ENCODE data around the gene C5AR2. TPM values are rescaled to one million over a fixed set of nuclear protein-coding genes. Genes with fewer than 3 reads are reported as not detected.

C5AR2 gene
- total and polyA plus RNA-seq, 2 donors (not counting 1 experiment from before 2014, with no cell fraction given) = 0.25 to 1.2 TPM

DNA sequence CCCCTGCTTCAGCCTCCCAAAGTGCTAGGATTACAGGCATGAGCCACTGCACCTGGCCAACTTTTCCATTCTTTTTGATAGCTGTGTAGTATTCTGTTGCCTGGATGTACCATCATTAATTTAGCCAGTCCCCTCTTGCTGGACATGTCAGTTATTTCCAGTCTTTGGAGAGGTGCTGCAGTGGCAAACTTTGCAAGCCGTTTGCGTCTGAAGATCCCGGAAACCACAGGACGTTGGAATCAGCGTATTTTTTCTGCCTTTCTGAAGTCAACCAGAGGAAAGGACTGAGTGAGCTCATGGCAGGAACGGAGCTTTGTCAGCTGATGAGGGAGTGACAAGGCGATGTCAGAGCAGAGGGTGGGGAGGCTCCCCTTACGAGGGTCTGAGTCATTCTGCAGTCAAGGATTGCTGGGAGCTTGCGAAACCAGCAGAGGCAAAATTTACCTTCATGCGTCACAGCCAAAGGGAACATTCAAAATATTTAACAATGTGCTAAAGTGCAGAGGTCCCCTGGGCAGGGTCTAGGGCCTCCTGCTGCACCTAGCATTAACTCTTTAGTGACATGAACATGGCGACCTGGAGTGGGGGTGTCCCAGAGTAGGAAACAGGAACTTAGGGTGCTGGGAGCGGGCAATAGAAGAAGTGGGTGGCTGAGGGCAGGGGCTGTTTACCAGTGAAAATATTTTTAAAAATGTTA, 16.7 kb upstream of the C5AR2 start:
- Histone ChIP-seq H3K9me3 (ENCODE audit: control extremely low read depth in 1 of 3, control insufficient read depth in 2 of 3, insufficient read depth in 1 of 3, low read length in 2 of 3) (peaks cover 0 to 16% (median 0%) of the 10 kb centered on the region in 3 donors), H3K36me3 (replicated peaks in 1 of 2; ENCODE audit: control extremely low read depth in 1 of 2, control insufficient read depth in 1 of 2, extremely low read depth in 1 of 2, insufficient read depth in 2 of 2, low read length in 1 of 2) (no peaks in the 10 kb centered on the region), H3K27ac (ENCODE audit: low read length in 2 of 2) (no peak overlapping the region), H4K20me1 (ENCODE audit: control insufficient read depth, insufficient read depth, low read length, poor library complexity, severe bottlenecking) (no peaks in the 10 kb centered on the region), H3K4me1 (ENCODE audit: control insufficient read depth in 2 of 2, insufficient read depth in 2 of 2, low read length in 2 of 2) (no peaks in the 10 kb centered on the region), H3K4me2 (replicated peaks; ENCODE audit: low read depth, low read length, poor library complexity, severe bottlenecking) (no peak overlapping the region), H3K4me3 (ENCODE audit: control extremely low read depth in 1 of 5, extremely low read depth in 1 of 5, insufficient read depth in 1 of 5, low read depth in 2 of 5, low read length in 4 of 5) (peak overlapping the region in 1 of 5 experiments; percentile 36), H3K9ac (ENCODE audit: low read length) (no peak overlapping the region), H3K79me2 (ENCODE audit: control insufficient read depth, insufficient read depth, low read length) (no peaks in the 10 kb centered on the region), H3K27me3 (replicated peaks in 1 of 4; ENCODE audit: control extremely low read depth in 1 of 4, control insufficient read depth in 3 of 4, insufficient read depth in 4 of 4, low read length in 3 of 4) (peaks cover 0 to 18% (median 1%) of the 10 kb centered on the region in 4 experiments), H2AFZ (ENCODE audit: insufficient read depth, low read depth, low read length, poor library complexity, severe bottlenecking) (no peak overlapping the region)
- ChIA-PET CTCF (interaction anchor here (0.8 kb wide), 1 partner anchor 20 kb away, joined by 3 read pairs; no protein-coding TSS in a partner anchor), POLR2A (interaction anchor here (0.6 kb wide), 1 partner anchor 501 kb away, joined by 3 read pairs; no protein-coding TSS in a partner anchor)
- DNase-seq = no peak
- H3K9me3 Mint-ChIP-seq (ENCODE audit: insufficient read depth) = no peaks in the 10 kb centered on the region
- no peak overlapping the region for H3K4me3 Mint-ChIP-seq
- no peak overlapping the region for H3K27ac Mint-ChIP-seq
- intact Hi-C loops (cut with micrococcal nuclease) = no loop called here
- no peak for TF ChIP-seq EZH2 (IDR thresholded peaks at IDR 0.05; ENCODE audit: borderline replicate concordance, insufficient read depth, low read depth, low read length, poor library complexity, severe bottlenecking)
- H3K27me3 Mint-ChIP-seq = peaks cover 18% of the 10 kb centered on the region
- WGBS (ENCODE audit: insufficient coverage) = 45% methylated on average over 11 of the region's 12 CpGs
- H3K4me1 Mint-ChIP-seq = no peaks in the 10 kb centered on the region
- no peak for ATAC-seq (ENCODE audit: low read depth)

- ChIA-PET CTCF (interaction anchor here (0.7 kb wide), 1 partner anchor 312 kb away, joined by 3 read pairs; no protein-coding TSS in a partner anchor), POLR2A (no interaction called here)
- no peaks in the 10 kb centered on the region for H3K9me3 Mint-ChIP-seq (ENCODE audit: insufficient read depth)
- no peak overlapping the region for H3K27ac ChIP-seq (ENCODE audit: low read length in 2 of 2)
- H3K4me3 Mint-ChIP-seq = no peak overlapping the region
- no peak overlapping the region for H2AFZ ChIP-seq (ENCODE audit: insufficient read depth, low read depth, low read length, poor library complexity, severe bottlenecking)
- no peak for DNase-seq
- H3K9me3 ChIP-seq (ENCODE audit: control extremely low read depth in 1 of 3, control insufficient read depth in 2 of 3, insufficient read depth in 1 of 3, low read length in 2 of 3) = peaks cover 0 to 19% (median 0%) of the 10 kb centered on the region in 3 donors
- peaks cover 0 to 18% (median 1%) of the 10 kb centered on the region in 4 experiments for H3K27me3 ChIP-seq (replicated peaks in 1 of 4; ENCODE audit: control extremely low read depth in 1 of 4, control insufficient read depth in 3 of 4, insufficient read depth in 4 of 4, low read length in 3 of 4)
- 78% methylated on average over 3 of the region's 4 CpGs for WGBS (ENCODE audit: insufficient coverage)
- no peak for ATAC-seq (ENCODE audit: low read depth)
- H3K27me3 Mint-ChIP-seq = peaks cover 10% of the 10 kb centered on the region
- H3K9ac ChIP-seq (ENCODE audit: low read length) = no peak overlapping the region
- no peaks in the 10 kb centered on the region for H4K20me1 ChIP-seq (ENCODE audit: control insufficient read depth, insufficient read depth, low read length, poor library complexity, severe bottlenecking)
- no peaks in the 10 kb centered on the region for H3K4me1 ChIP-seq (ENCODE audit: control insufficient read depth in 2 of 2, insufficient read depth in 2 of 2, low read length in 2 of 2)
- H3K36me3 ChIP-seq (replicated peaks in 1 of 2; ENCODE audit: control extremely low read depth in 1 of 2, control insufficient read depth in 1 of 2, extremely low read depth in 1 of 2, insufficient read depth in 2 of 2, low read length in 1 of 2) = no peaks in the 10 kb centered on the region
- H3K4me3 ChIP-seq (ENCODE audit: control extremely low read depth in 1 of 5, extremely low read depth in 1 of 5, insufficient read depth in 1 of 5, low read depth in 2 of 5, low read length in 4 of 5) = no peak overlapping the region
- intact Hi-C loops (cut with micrococcal nuclease) = no loop called here
- H3K4me1 Mint-ChIP-seq = no peaks in the 10 kb centered on the region
- H3K4me2 ChIP-seq (replicated peaks; ENCODE audit: low read depth, low read length, poor library complexity, severe bottlenecking) = no peak overlapping the region
- no peak for TF ChIP-seq EZH2 (IDR thresholded peaks at IDR 0.05; ENCODE audit: borderline replicate concordance, insufficient read depth, low read depth, low read length, poor library complexity, severe bottlenecking)
- H3K79me2 ChIP-seq (ENCODE audit: control insufficient read depth, insufficient read depth, low read length) = no peaks in the 10 kb centered on the region
- H3K27ac Mint-ChIP-seq = no peak overlapping the region
These were observed 15.5 kb upstream of the C5AR2 start for GRCh38 chr19:47316513-47316912.
